GM18507 (cell line): ENCODE results near the gene TMEM171.

ENCODE experiments used
- DNase-seq: peaks from one replicate; pipeline ENCODE4 v3.0.0; 2011; ENCODE audit warnings: low read depth; ENCODE audit not compliant: insufficient read length; ENCODE audit errors: extremely low spot score
- FAIRE-seq: peaks from 2 replicates; lab custom pipeline; 2011; peaks lifted over from hg19 to GRCh38; lab: Jason Lieb, UNC

The TMEM171 gene

DNA sequence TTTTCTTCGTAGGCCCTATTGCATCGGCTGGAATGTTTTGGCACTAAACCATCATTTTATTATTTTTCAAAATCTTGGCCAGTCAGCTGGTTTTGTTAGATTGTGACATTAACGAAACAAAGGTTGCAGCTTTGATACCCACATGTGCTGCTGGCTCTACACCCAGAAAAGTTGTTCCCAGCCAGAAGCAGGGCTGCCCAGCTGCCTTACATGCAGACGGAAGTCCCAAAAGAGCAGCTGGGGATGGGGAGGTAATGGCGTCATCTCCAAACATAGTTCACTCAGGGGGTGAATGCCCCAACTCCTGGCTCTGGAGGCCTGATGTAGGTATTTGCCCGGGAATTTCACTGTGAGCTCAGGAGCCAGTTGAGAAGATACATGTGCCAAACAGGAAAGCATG, 23.3 kb downstream of the TMEM171 start:
- DNase-seq, result no peak
- no peak for FAIRE-seq

DNA sequence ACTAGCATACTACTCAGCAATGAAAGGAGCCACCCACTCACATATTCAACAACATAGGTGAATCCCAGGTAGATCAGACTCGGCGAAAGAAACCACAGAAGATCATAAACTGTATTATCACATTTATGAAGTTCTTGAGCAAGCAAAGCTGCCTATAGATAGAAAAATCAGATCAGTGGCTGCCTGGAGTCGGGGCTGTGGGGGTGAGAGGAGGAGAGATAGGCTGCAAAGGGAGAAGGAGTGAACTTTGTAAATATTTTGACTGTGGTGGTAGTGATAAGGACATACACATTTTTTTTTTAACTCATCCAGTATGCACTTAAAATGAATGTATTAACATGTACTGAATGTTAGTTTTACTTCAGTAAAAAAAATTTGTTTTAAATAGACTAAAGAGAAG, 29.2 kb downstream of the TMEM171 start:
- FAIRE-seq, result no peak
- no peak for DNase-seq

DNA sequence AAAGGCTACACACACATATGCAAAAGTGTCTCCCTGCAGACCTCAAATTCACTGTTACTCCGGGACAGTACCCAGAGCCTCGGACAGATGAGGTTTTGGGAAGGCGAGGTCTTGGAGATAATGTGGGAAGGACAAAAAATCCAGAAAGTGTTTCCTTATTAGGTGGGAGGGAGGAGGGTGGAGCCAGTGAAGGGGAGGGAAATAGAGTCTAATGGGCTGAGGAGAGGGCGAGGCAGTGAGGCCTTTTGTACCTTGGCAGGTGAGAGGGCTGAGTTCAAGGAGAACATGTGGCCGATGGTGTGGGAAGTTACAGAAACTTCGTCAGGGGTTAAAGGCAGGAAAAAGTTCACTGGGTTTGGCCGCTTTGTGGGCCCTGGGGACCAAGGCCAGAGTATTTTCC, 30.5 kb downstream of the TMEM171 start:
- DNase-seq (no peak), FAIRE-seq (no peak)

DNA sequence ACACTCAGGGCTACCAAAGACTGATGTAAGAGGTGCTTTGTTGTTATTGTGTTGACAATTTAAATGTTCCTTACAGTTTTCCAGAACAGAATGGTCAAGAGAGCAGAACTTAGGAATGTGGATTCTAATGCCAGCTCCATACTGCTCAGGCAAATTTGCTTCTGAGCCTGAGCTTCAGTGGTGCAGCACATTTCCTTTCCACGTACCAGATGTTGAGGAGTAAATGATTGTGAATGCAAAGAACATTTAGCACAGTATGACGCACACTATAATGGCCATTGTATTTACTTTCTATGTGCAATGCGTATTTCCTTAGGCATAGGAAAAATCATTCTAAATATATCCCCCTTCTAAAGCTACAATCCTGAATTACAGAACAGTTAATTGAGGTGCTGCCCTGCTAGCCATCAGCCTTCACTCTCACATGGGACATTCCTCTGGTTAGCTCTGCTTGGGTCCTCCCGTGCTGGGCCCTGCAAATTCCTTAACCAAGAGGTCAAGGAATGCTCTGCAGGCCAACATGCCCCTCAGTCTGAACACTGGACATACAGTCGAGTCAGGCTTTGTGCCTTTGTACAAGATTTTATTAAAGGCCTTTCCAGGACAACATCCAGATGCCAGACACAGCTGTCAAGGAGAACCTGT, 31.5 kb downstream of the TMEM171 start:
- FAIRE-seq (no peak), DNase-seq (no peak)

DNA sequence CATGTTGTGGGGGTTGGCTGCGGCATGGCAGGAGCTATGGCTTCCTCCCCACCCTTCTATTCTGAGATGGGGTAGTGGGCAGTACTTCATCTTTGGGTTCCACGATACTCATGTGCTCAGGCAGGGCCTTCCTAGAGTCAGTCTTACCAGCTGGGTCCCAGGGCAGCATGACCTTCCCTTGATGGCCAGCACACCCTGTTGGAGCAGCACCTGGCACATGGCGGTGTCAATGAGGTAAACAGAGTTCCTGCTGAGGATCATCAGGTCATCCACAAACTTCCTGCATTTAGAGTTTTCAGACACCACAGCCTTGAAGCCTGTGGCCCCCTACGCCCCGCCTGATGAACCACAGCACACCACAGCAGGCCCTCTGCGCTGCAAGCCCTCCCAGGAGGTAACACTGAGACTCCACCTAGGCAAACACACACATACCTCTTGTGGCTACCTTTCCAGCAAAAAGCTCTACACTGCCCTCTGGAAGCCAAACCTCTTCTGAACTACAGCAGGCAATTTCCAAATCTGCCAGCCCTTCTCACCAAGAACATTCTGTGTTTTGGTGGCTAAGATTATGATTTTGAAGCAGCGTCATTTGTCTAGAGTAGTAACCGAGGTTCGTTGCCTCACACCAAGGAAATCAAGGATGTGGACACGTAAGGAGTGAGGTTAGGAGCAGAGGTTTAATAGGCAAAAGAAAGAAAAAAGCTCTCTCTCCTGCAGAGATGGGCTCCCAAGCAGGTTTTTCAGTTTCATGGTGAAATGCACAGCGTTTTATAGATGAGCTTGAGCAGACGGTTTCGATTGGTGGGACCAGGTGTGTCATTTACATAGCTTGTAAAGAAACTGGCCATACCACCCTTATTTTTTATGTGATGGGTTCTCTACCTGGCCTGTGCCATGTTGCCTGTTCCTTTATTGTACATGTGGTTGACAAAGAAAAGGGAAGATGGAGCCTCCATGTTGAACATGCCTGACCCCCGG, 32.3 kb downstream of the TMEM171 start:
- FAIRE-seq, result no peak
- DNase-seq, result no peak

DNA sequence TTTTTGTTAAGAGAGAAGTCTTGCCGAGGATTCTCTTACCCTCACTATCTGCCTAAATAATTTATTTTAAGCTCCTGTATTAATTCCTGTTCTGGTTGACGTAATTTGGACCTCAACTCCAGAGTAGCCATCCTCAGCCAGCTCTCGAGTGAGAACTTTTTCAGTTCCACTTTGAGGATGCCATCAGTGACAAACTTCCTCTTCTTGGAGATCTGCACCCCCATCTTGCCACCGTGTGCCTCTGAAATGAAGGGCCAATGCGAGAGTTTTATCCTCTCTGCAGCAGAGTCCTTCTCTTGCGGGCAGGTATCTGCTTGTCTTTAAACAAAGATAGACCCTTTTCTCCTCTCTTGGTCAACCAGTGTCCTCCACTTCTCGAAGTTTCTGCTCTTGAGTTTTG, 33.1 kb downstream of the TMEM171 start:
- FAIRE-seq, result no peak
- no peak for DNase-seq

DNA sequence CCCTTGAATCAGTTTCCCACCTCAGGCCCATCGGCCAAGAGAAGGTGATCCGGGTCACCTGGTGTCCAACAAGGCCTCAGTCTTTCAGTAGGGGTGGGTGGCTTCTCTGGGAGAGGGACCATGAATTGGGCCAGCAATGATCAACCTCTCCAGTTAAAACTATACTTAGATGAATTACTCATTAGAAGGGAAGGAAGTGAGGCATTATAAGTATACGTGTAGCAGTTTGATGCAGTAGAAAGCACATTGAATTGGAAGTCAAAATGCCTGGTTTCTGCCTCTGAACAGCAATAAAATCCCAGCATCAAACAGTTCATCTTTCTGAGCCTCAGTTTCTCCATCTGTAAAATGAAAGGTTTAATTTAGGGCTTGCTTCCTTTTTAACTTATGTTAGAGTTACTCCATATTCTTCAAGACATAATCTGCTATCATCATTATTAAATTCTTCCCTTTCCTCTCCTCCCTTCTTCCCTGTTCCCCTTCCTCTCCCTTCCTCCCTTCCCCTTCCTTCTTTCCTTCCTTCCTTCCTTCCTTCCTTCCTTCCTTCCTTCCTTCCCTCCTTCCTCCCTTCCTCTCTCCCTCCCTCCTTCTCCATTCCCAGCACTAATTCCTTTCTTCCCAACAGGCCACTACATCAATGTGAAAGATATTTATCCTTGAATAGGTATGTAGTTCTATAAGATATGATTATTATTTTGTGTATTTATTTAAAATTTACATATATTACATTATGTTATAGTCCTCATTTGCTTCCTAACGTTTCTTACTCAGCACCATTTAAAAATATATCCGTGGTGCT, 34.0 kb downstream of the TMEM171 start:
- no peak for FAIRE-seq
- DNase-seq, result no peak

DNA sequence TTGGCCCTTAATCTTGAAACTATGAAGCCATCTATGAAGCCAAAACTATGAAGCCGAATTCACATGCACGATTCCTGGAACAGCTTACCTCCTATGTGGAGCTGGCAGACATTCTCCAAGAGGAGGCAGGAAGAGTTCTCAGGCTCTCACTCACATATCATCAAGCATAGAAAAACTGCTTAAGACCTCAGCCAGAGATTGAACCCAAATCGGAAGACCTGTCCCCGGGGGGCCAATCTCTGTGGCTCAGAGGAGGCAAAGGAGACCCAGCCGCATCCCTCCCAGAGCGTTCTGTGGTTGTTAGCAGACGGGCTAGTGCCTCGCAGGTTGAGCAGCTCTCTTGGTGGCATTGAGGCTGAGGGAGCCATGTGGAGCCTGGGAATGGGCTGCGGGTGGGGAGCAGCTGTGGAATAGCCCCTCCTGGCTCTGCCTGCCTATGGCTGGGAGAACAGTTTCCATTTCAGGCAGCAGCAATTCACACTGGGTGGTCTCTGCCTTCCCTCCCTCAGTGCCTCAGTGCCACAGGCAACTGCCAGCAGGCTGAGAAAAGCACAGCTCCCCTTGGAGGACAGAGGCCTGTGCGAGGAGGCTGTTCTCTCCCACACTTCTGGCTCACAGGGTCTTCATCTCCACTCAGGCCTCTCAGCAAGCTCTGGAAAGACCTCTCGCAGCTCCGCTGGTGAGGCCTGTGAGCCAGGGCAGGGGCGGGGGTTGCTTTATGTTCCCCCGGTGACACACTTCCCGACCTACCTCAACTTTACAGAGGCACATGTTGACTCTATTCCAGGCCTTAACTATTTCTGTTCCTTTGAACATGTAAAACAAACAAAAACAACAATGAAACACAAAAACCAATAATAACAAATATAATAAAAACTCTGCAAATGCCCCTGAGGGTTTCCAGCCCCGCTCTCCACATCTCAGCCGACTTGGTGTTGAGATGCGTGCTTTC, 35.2 kb downstream of the TMEM171 start:
- FAIRE-seq (no peak), DNase-seq (no peak)

DNA sequence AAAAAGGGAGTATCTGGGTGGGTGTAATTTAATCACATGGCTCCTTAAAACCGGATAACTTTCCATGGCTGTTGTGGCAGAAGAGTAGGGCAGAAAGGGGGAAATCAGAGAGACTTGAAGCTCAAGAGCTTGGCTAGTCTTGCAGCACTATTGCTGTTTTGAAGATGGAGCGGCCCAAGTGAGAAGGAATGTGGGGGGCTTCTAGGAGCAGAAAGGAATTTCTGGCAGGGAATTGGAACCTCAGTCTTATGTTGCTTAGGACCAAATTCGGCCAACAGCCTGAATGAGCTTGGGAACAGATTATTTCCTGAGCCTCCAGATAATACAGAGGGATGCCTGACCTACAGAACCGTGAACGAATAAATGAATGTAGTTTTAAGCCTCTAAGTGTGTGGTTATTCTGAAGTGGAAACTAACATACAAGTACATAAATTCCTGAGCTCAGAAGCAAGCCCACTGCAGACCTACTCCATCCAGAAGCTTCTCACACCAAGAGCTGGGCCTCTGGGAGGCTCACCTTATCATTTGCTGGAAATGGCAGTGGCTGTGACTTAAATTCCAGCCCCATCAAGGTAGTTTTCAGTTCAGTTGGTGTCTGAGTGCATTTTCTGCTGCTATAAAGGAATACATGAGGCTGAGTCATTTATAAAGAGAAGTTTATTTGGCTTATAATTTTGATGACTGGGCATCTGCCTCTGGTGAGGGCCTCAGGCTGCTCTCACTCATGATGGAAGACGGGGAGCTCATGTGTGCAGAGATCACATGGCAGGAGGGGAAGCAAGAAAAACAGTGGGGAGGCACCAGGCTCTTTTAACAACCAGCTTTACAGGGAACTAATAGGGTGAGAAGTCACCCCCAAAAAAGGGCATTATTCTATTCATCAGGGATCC, 37.3 kb downstream of the TMEM171 start:
- no peak for DNase-seq
- no peak for FAIRE-seq

DNA sequence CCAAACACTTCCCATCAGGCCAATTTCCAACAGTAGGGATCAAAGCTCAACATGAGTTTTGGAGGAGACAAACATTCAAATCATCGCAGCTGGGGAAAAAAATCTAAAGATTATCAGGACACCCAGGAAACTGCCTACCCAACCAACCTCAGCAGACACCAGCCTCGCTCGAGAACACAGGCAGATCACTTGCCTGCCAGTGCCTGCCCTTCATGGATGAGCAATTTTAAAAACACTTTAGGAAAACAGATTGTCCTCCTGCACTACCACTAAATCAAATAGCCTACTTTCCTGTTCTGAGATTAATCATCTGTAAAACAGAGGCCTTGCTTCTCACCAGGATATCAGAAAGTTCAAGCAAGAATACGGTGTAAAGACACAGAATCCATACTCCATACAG, 37.9 kb downstream of the TMEM171 start:
- DNase-seq (no peak), FAIRE-seq (no peak)

DNA sequence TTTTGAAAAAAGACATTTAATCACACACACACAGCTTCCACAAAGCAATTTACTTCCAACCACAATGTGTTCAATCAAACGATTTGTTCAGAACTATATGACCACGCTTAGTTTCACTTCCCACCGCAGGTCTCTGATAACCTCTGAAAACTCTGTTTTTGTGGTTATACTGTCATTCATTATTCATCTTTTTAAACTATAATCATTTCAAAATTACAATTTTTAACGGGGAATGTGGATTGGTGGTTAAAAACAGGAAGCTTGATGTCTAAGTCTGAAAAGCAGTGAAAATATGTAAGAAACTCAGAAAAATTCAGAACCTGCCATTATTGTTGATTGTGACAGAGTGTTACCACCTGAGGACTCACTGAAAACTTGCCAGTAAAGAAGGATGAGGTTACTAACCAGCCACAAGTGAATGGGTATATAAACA, 39.9 kb downstream of the TMEM171 start:
- peak; percentile 84 for FAIRE-seq
- DNase-seq, result peak; percentile 25

DNA sequence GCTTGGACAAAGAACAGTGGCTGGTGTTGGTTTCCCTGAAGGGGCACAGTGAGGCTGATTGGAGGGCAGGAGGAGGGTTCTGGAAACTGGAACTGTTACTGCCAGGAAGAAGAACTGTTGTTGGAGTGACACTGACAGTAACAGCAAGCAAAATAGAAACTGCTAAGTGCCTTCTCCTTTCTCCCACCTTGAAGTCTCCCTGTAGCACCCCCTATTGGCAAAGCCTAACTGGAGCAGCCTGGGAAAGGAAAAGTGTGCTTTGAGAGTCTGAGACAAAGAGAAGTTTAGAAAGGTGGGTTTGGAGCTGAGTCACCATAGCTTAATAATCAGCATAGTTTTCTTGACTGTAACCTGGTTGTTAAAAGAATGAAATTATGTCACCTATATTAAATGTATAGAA, 50.1 kb downstream of the TMEM171 start:
- no peak for DNase-seq
- peak; percentile 21 for FAIRE-seq

DNA sequence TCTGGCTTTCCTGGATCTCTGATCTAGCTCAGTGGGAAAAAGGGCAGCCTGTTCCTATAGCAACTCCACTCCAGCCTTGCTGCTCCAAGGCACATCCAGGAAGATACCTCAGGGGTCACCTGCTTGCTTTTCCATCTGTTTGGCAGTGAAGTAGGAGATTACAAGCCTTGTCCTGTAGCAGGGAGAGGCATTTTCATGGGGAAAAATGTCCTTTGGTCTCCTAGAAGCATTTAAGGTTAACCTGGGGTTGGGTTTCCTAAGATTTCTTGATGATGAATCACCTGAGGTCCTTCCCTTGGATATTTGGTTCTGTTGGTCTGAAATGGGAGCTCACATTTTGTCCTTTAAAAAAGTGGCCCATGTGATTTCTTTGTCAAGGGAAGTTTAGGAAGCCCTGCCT, 51.1 kb downstream of the TMEM171 start:
- no peak for DNase-seq
- FAIRE-seq, result no peak

DNA sequence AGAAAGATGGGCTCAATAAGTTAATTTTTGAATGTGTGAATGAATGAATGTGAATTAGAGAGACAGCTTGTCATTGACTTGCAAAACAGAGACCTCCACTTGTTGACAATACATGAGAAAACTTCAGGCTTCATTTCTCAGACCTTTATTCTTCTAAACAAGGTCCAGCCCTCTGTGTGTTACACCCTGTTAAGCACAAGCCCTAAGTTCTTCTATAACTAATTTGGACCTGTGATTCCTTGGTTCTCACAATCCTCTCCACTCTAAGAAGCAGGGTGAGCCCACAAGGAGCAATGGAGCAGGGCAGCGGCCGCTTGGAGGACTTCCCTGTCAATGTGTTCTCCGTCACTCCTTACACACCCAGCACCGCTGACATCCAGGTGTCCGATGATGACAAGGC, 52.6 kb downstream of the TMEM171 start, which contains the start of gene TMEM174:
Gene TMEM174, plus strand, starts transcription at position 243 of the 400 bp plus-strand sequence. Its CDS starts 51 bp downstream, at position 294.
- no peak for FAIRE-seq
- no peak for DNase-seq

DNA sequence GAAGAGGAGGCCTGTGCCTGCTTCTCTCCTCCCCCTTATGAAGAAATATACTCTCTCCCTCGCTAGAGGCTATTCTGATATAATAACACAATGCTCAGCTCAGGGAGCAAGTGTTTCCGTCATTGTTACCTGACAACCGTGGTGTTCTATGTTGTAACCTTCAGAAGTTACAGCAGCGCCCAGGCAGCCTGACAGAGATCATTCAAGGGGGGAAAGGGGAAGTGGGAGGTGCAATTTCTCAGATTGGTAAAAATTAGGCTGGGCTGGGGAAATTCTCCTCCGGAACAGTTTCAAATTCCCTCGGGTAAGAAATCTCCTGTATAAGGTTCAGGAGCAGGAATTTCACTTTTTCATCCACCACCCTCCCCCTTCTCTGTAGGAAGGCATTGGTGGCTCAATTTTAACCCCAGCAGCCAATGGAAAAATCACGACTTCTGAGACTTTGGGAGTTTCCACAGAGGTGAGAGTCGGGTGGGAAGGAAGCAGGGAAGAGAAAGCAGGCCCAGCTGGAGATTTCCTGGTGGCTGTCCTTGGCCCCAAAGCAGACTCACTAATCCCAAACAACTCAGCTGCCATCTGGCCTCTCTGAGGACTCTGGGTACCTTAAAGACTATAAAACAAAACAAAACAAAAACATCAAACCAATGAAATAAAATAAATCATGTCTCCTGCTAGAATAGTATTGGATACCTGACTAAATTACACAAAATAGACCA, 53.9 kb downstream of the TMEM171 start:
- no peak for DNase-seq
- no peak for FAIRE-seq

DNA sequence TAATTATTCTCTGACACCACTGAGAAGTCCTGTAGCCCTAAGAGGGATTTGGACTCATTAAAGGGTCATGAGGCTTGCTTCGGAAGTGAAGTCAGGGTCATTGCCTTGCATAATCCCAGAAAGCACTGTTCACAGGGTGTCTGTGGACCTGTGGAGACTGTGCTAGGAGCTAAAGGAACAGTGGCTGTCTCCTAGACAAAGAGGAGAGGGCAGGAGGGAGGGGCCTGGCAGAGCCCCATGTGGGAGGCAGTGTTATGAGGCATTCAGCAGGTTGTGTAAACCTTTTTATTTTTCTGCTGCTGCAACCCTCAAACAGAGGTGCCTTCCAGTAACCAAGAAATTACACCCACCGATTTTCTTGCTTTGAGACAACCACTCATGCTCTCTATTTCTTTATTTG, 55.9 kb downstream of the TMEM171 start:
- FAIRE-seq (no peak), DNase-seq (no peak)

DNA sequence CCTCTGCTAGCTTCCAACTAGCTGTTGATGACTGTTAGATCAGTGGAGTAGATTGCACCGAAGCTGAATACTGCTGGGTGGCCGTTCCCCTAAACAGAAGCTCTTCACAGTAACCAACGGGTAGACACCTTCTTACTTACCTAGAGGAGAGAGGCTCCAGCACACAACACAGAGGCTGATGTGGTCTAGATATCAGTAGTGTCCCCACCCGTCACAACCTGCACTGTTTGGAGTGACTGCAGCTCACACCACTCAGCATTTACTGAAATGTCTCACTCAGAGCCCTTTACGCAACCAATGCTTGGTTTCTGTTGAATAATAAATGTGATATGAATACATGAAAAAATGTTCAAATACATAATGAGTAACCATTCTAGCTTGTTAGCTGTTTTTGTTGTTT, 57.9 kb downstream of the TMEM171 start:
- no peak for FAIRE-seq

More for the DNA sequence above, 57.9 kb downstream of the TMEM171 start:
- no peak for DNase-seq
